Endothelial cell (in vitro differentiated cells): ENCODE results near the gene MYDGF. TPM values are rescaled to one million over a fixed set of nuclear protein-coding genes. Genes with fewer than 3 reads are reported as not detected.

Experiments
- DNase-seq: peaks from one replicate; pipeline ENCODE4 v3.0.0; 2021; ENCODE audit warnings: low spot score
- H3K27ac Mint-ChIP-seq: one replicate; pipeline ENCODE4 v1.8.0; 2021; ENCODE audit warnings: mixed read lengths, inconsistent platforms; ENCODE audit not compliant: unreplicated experiment
- H3K27me3 Mint-ChIP-seq: one replicate; pipeline ENCODE4 v1.8.0; 2021; ENCODE audit warnings: mild to moderate bottlenecking, moderate library complexity, mixed read lengths, inconsistent platforms; ENCODE audit not compliant: unreplicated experiment
- H3K36me3 Mint-ChIP-seq: one replicate; pipeline ENCODE4 v1.8.0; 2021; ENCODE audit warnings: mild to moderate bottlenecking, low read depth, mixed read lengths, inconsistent platforms; ENCODE audit not compliant: unreplicated experiment
- H3K4me1 Mint-ChIP-seq: one replicate; pipeline ENCODE4 v1.8.0; 2021; ENCODE audit warnings: mild to moderate bottlenecking, mixed read lengths, inconsistent platforms; ENCODE audit not compliant: unreplicated experiment
- H3K4me3 Mint-ChIP-seq: one replicate; pipeline ENCODE4 v1.8.0; 2021; ENCODE audit warnings: mild to moderate bottlenecking, mixed read lengths, inconsistent platforms; ENCODE audit not compliant: unreplicated experiment
- H3K9me3 Mint-ChIP-seq: one replicate; pipeline ENCODE4 v1.8.0; 2021; ENCODE audit warnings: mixed read lengths, inconsistent platforms; ENCODE audit not compliant: unreplicated experiment
- CTCF ChIP-seq: fragments of 200-600 bp; sonication (generic); IDR thresholded peaks from one replicate; pipeline ENCODE4 v1.5.0; 2021; ENCODE audit warnings: antibody characterized with exemption; ENCODE audit not compliant: unreplicated experiment
- total RNA-seq: library from RNA; stranded (reverse); fragmentation: NEBNext Ultra II Directional; extraction: Animal tissue kit (Norgen Biotek cat#: 25700); gene quantifications from one replicate; pipeline ENCODE4 v1.2.1, GENCODE V29; 2021; ENCODE audit not compliant: unreplicated experiment

MYDGF gene
- total RNA-seq, 1 donor from 2014 or later: 112 TPM

GRCh38 chr19:4613254-4613751 is 56.8 kb downstream of the MYDGF start:
- Mint-ChIP-seq H3K4me3 (no peak overlapping the region), H3K27ac (no peak overlapping the region), H3K36me3 (no peaks in the 10 kb centered on the region), H3K4me1 (peaks cover 6% of the 10 kb centered on the region), H3K27me3 (peaks cover 5% of the 10 kb centered on the region), H3K9me3 (no peaks in the 10 kb centered on the region)
- TF ChIP-seq CTCF: no peak
- DNase-seq: no peak

GRCh38 chr19:4609878-4610511 is 60.1 kb downstream of the MYDGF start:
- Mint-ChIP-seq H3K27me3 (no peaks in the 10 kb centered on the region), H3K4me1 (peaks cover 3% of the 10 kb centered on the region), H3K27ac (no peak overlapping the region), H3K36me3 (no peaks in the 10 kb centered on the region), H3K9me3 (no peaks in the 10 kb centered on the region), H3K4me3 (no peak overlapping the region)
- DNase-seq: no peak
- no peak for TF ChIP-seq CTCF

Other genes starting within 250 kb of the MYDGF start
- gene UBXN6, start 212.5 kb downstream of the MYDGF start, total RNA-seq: 45.7 TPM
- gene HDGFL2, start 198.0 kb downstream of the MYDGF start, total RNA-seq: 107 TPM
- 0.13 TPM for gene PLIN4, start 151.9 kb downstream of the MYDGF start, total RNA-seq
- 0.64 TPM for gene PLIN5, start 135.1 kb downstream of the MYDGF start, total RNA-seq
- 2.2 TPM for gene LRG1, start 130.3 kb downstream of the MYDGF start, total RNA-seq
- 43.7 TPM for gene SEMA6B, start 110.7 kb downstream of the MYDGF start, total RNA-seq
- gene TNFAIP8L1, start 30.8 kb downstream of the MYDGF start, total RNA-seq: 60.1 TPM
- gene DPP9, start 53.5 kb upstream of the MYDGF start, total RNA-seq: 63.3 TPM
- 12.0 TPM for gene FEM1A, start 121.4 kb upstream of the MYDGF start, total RNA-seq
- gene TICAM1, start 161.4 kb upstream of the MYDGF start, total RNA-seq: 3.5 TPM
- 73.1 TPM for gene PLIN3, start 197.3 kb upstream of the MYDGF start, total RNA-seq
- gene ARRDC5, start 232.6 kb upstream of the MYDGF start, total RNA-seq: not detected
- 16.8 TPM for gene UHRF1, start 239.2 kb upstream of the MYDGF start, total RNA-seq